Naive thymus-derived CD4-positive, alpha-beta T cell (primary cell): Measurements from ENCODE around the gene SLIT3. TPM values are rescaled to one million over a fixed set of nuclear protein-coding genes. Genes with fewer than 3 reads are reported as not detected.

Experiments used
- ATAC-seq: fragments of 150-1000 bp; cut with Tn5 transposase; 2 replicates; pipeline ENCODE4 v1.10.0; 2021; ENCODE audit warnings: mild to moderate bottlenecking, moderate library complexity
- CTCF ChIA-PET: fragments of 350-600 bp; sonication (Branson Sonifier 250); formaldehyde crosslinking; loops from one replicate; lab custom pipeline; 2021; ENCODE audit warnings: antibody characterized with exemption; lab: Charles Lee
- POLR2A ChIA-PET: fragments of 350-600 bp; sonication (Branson Sonifier 250); formaldehyde crosslinking; loops from one replicate; lab custom pipeline; 2021; ENCODE audit warnings: antibody characterized with exemption, inconsistent platforms; lab: Charles Lee
- DNase-seq, 9 donors: peaks; one replicate each; pipeline versions ENCODE4 v3.0.0 to v3.0.0-alpha.2; 2020 to 2022; ENCODE audit warnings: mixed read lengths in 1 of 9
- H3K27ac ChIP-seq: one replicate; pipeline ENCODE4 v1.7.0; 2013; ENCODE audit warnings: mild to moderate bottlenecking, low read depth, low read length, moderate library complexity
- H3K27me3 ChIP-seq, 2 donors: one replicate each; pipeline ENCODE4 v1.7.0; 2013; ENCODE audit warnings: low read length in 2 of 2, mild to moderate bottlenecking in 2 of 2, moderate library complexity in 2 of 2; ENCODE audit not compliant: control insufficient read depth in 2 of 2, insufficient read depth in 2 of 2
- H3K36me3 ChIP-seq, 3 experiments: 1 replicate in 2 of 3; 2 replicates in 1 of 3; pipeline ENCODE4 v1.7.0; 2013; ENCODE audit warnings: low read length in 3 of 3, mild to moderate bottlenecking in 3 of 3, moderate library complexity in 1 of 3; ENCODE audit not compliant: insufficient read depth in 3 of 3, control insufficient read depth in 2 of 3
- H3K4me1 ChIP-seq, 2 donors: one replicate each; pipeline ENCODE4 v1.7.0; 2013; ENCODE audit warnings: low read length in 2 of 2, mild to moderate bottlenecking in 2 of 2, moderate library complexity in 1 of 2; ENCODE audit not compliant: control insufficient read depth in 2 of 2, insufficient read depth in 2 of 2
- H3K4me3 ChIP-seq: 2 replicates; pipeline ENCODE4 v1.7.0; 2013; ENCODE audit warnings: mild to moderate bottlenecking, low read length
- H3K9me3 ChIP-seq, 3 experiments: 1 replicate in 2 of 3; 2 replicates in 1 of 3; pipeline ENCODE4 v1.7.0; 2013; ENCODE audit warnings: low read length in 3 of 3; ENCODE audit not compliant: control insufficient read depth in 2 of 3
- H3K27ac Mint-ChIP-seq, 9 donors: one replicate each; pipeline ENCODE4 v1.8.0; 2020 to 2022; ENCODE audit warnings: mixed read lengths in 9 of 9, mild to moderate bottlenecking in 8 of 9, moderate library complexity in 5 of 9, inconsistent platforms in 2 of 9
- H3K27me3 Mint-ChIP-seq, 5 donors: one replicate each; pipeline ENCODE4 v1.8.0; 2021 to 2022; ENCODE audit warnings: mixed read lengths in 5 of 5, mild to moderate bottlenecking in 1 of 5
- H3K36me3 Mint-ChIP-seq, 5 donors: one replicate each; pipeline ENCODE4 v1.8.0; 2020 to 2022; ENCODE audit warnings: mixed read lengths in 5 of 5, mild to moderate bottlenecking in 3 of 5, inconsistent platforms in 1 of 5
- H3K4me1 Mint-ChIP-seq, 7 donors: one replicate each; pipeline ENCODE4 v1.8.0; 2020 to 2022; ENCODE audit warnings: mixed read lengths in 7 of 7, mild to moderate bottlenecking in 3 of 7, inconsistent platforms in 1 of 7
- H3K4me3 Mint-ChIP-seq, 10 donors: one replicate each; pipeline ENCODE4 v1.8.0; 2020 to 2022; ENCODE audit warnings: mild to moderate bottlenecking in 10 of 10, mixed read lengths in 10 of 10, moderate library complexity in 6 of 10, inconsistent platforms in 2 of 10
- H3K9me3 Mint-ChIP-seq, 11 donors: one replicate each; pipeline ENCODE4 v1.8.0; 2020 to 2022; ENCODE audit warnings: mixed read lengths in 11 of 11, mild to moderate bottlenecking in 4 of 11, inconsistent platforms in 1 of 11, moderate library complexity in 1 of 11
- intact Hi-C, 2 donors: fragments of 100-400 bp; cut with micrococcal nuclease; formaldehyde crosslinking; loops; one replicate each; pipeline ENCODE4 v1.15.1; 2023
- polyA plus RNA-seq, 2 donors: library from polyadenylated mRNA; unstranded; fragments of 300-500 nt; fragmentation: Illumina TruSeq; gene quantifications; one replicate each; pipeline ENCODE4 v1.2.3, GENCODE V29; 2021
- total RNA-seq, 6 experiments: library from RNA in 5 of 6; stranded (reverse) in 5 of 6; gene quantifications; 1 replicate in 5 of 6; 2 replicates in 1 of 6; pipeline ENCODE4 v1.2.3 and lab custom pipeline; 2021 to 2026

The SLIT3 gene
- total and polyA plus RNA-seq, 7 experiments from 2014 or later: 0.34 TPM; not detected in 6

DNA sequence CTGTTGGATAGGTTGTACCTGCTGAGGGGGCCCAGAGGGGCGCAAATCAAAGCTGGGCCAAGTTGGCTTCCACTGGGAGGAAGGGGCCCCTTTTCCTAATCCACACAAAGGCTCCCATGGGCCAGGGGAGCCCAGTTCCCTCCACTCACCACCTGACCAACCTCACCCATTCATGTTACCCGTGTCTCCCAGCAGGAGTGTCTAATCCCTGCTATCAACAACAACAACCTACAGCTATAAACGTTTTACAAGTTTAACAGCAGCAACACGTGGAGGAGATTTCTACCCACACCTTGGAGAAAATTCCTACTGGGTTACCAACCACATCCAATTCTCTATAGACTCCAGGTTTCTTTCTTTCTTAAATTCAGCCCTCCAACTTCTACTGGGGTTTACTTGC lies 216.2 kb downstream of the SLIT3 start:
- ChIA-PET POLR2A (no interaction called here), CTCF (interaction anchor here (0.7 kb wide), 1 partner anchor 8 kb away, joined by 3 read pairs; no protein-coding TSS in a partner anchor)
- H3K27me3 ChIP-seq: no peaks in the 10 kb centered on the region
- no peaks in the 10 kb centered on the region for H3K36me3 ChIP-seq
- no peak overlapping the region for H3K4me3 Mint-ChIP-seq
- peaks cover 0 to 4% (median 0%) of the 10 kb centered on the region in 11 donors for H3K9me3 Mint-ChIP-seq
- no peaks in the 10 kb centered on the region for H3K4me1 ChIP-seq
- H3K27ac ChIP-seq: no peak overlapping the region
- H3K4me1 Mint-ChIP-seq: peaks cover 0 to 5% (median 0%) of the 10 kb centered on the region in 7 donors
- H3K27me3 Mint-ChIP-seq: peaks cover 0 to 5% (median 0%) of the 10 kb centered on the region in 5 donors
- no peak for DNase-seq
- H3K4me3 ChIP-seq: no peak overlapping the region
- H3K27ac Mint-ChIP-seq: no peak overlapping the region
- no peaks in the 10 kb centered on the region for H3K9me3 ChIP-seq
- H3K36me3 Mint-ChIP-seq: no peaks in the 10 kb centered on the region
- intact Hi-C loops: no loop called here
- no peak for ATAC-seq

DNA sequence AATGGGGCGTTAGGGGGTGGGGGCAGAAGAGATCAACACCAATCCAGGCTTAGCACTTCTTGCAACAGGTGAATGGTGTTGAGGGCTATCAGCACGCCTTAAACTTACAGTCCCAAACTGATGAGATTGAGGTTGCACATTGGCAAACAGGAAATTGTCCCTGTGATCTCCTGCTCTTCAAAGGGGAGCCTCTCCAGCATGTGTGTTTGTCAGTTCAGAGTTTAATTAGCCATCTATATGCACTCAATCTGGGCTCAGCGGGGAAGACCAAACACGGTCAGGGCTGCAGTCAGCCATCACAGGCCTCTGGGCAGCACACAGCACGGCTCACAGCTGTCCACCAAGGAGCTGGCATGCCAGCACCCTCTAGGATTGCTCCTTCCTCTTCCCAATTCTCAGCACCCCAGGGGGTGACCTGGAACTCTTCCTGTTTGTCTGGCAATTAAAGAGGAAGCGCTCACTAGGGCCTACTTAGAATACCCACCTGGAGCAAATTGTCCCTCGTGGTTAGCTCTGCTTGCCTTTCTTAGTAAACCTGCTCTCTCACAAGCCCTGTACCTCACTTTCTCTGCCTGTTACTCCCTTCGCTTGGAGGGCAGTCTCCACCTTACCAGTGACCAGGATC lies 217.4 kb downstream of the SLIT3 start:
- ATAC-seq: no peak
- no peaks in the 10 kb centered on the region for H3K36me3 Mint-ChIP-seq
- no peak overlapping the region for H3K4me3 Mint-ChIP-seq
- no peak overlapping the region for H3K27ac Mint-ChIP-seq
- Histone ChIP-seq H3K27ac (no peak overlapping the region), H3K36me3 (no peaks in the 10 kb centered on the region), H3K9me3 (no peaks in the 10 kb centered on the region), H3K27me3 (no peaks in the 10 kb centered on the region), H3K4me1 (no peaks in the 10 kb centered on the region), H3K4me3 (no peak overlapping the region)
- intact Hi-C loops: no loop called here
- peaks cover 0 to 8% (median 5%) of the 10 kb centered on the region in 5 donors for H3K27me3 Mint-ChIP-seq
- no peak for DNase-seq
- ChIA-PET POLR2A (no interaction called here), CTCF (no interaction called here)
- H3K9me3 Mint-ChIP-seq: no peaks in the 10 kb centered on the region
- H3K4me1 Mint-ChIP-seq: peaks cover 0 to 5% (median 0%) of the 10 kb centered on the region in 7 donors

DNA sequence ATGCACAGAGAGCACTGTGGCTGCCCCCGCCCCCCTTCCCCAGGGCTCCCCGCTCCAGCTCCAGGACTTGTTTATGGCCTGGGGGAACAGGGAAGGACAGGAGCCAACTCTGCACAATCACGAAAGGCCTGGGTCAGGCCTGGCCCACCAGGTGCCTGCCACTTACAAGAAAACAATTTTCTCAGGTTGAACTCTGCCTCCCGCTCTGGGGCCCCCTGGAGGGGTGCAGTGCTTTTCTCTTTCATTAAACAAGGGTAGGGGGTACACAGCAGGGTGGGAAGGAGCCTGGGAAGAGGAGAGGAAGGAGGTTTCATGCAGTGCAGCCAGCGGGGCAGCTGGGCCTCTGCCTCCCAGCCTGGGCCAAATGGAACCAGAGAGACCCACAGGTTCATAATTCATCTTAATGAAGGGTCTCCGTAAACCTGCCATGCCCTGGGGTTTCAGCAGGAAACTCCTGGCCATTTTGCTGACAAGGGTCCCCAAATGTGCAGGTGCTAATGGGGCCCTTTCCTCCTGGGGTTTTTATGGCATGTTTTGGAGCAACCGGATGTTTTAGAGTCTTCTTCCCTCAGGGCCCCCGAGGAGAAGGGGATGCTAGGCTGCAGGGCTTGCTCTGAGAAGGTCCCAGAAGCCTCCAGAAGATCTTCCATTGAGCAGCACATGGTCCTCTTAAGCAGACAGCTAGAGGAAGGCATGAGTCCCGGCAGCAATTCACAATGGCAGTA lies 219.8 kb downstream of the SLIT3 start:
- H3K27ac Mint-ChIP-seq: no peak overlapping the region
- no peaks in the 10 kb centered on the region for H3K27me3 ChIP-seq
- H3K9me3 ChIP-seq: no peaks in the 10 kb centered on the region
- no peak overlapping the region for H3K4me3 Mint-ChIP-seq
- no peak overlapping the region for H3K27ac ChIP-seq
- H3K27me3 Mint-ChIP-seq: peaks cover 0 to 14% (median 7%) of the 10 kb centered on the region in 5 donors
- H3K36me3 ChIP-seq: no peaks in the 10 kb centered on the region
- H3K9me3 Mint-ChIP-seq: peaks cover 0 to 1% (median 0%) of the 10 kb centered on the region in 11 donors
- ATAC-seq (no peak), DNase-seq (no peak)
- ChIA-PET POLR2A (no interaction called here), CTCF (interaction anchor here (0.7 kb wide), 1 partner anchor 24 kb away, joined by 3 read pairs; no protein-coding TSS in a partner anchor)
- intact Hi-C loops: no loop called here
- no peaks in the 10 kb centered on the region for H3K36me3 Mint-ChIP-seq
- H3K4me3 ChIP-seq: no peak overlapping the region
- H3K4me1 Mint-ChIP-seq: peaks cover 0 to 5% (median 0%) of the 10 kb centered on the region in 7 donors
- H3K4me1 ChIP-seq: no peaks in the 10 kb centered on the region

DNA sequence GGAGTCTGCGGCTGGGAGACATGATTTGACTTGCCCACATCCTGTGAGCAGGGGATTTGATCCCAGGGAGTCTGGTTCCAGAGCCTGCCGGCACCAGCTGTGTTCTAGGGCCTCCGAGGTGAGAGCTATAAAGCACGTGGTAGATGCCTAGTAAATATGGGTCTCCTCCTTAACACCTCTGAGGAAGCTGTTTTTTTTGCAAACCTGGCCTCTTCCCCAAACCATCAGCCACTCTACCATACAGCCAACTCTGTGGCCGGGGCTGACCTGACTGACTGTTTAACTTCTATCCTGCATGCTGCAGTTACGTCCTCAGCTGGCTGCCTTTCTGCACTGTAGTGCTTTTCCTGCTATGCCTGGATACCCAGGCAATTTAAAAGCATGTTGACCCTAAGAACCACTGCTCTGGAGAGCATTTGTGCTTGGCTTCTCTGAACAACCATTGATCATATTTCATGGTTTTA lies 220.5 kb downstream of the SLIT3 start:
- H3K36me3 ChIP-seq: no peaks in the 10 kb centered on the region
- no peak overlapping the region for H3K4me3 Mint-ChIP-seq
- H3K4me1 Mint-ChIP-seq: peaks cover 0 to 5% (median 0%) of the 10 kb centered on the region in 7 donors
- H3K27me3 ChIP-seq: no peaks in the 10 kb centered on the region
- POLR2A ChIA-PET: no interaction called here
- no peaks in the 10 kb centered on the region for H3K4me1 ChIP-seq
- no peaks in the 10 kb centered on the region for H3K9me3 ChIP-seq
- no peak overlapping the region for H3K27ac Mint-ChIP-seq
- peaks cover 0 to 14% (median 7%) of the 10 kb centered on the region in 5 donors for H3K27me3 Mint-ChIP-seq
- no peak overlapping the region for H3K4me3 ChIP-seq
- no peak overlapping the region for H3K27ac ChIP-seq
- intact Hi-C loops: no loop called here
- CTCF ChIA-PET: interaction anchor here (0.7 kb wide), 1 partner anchor 24 kb away, joined by 3 read pairs; no protein-coding TSS in a partner anchor
- ATAC-seq (peak; percentile 12), DNase-seq (no peak)
- H3K9me3 Mint-ChIP-seq: peaks cover 0 to 1% (median 0%) of the 10 kb centered on the region in 11 donors
- no peaks in the 10 kb centered on the region for H3K36me3 Mint-ChIP-seq

DNA sequence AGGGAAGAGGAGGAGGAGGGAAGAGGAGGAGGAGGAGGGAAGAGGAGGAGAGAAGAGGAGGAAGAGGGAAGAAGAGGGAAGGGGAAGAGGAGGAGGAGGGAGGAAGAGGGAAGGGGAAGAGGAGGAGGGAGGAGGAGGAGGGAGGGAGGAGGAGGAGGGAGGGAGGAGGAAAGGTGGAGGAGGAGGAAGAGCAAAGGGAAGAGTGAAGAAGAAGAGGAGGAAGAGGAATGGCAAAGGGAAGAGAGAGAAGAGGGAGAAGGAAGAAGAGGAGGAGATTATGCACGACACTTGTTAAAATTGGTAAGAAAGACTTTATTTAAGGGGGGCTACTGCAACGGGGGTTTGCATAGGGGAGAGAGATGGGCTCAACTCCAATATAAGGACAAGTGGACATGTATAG lies 221.2 kb downstream of the SLIT3 start:
- peaks cover 0 to 5% (median 0%) of the 10 kb centered on the region in 7 donors for H3K4me1 Mint-ChIP-seq
- no peak overlapping the region for H3K4me3 Mint-ChIP-seq
- no peaks in the 10 kb centered on the region for H3K36me3 ChIP-seq
- H3K4me1 ChIP-seq: no peaks in the 10 kb centered on the region
- no peaks in the 10 kb centered on the region for H3K9me3 ChIP-seq
- DNase-seq (no peak), ATAC-seq (no peak)
- H3K27ac ChIP-seq: no peak overlapping the region
- H3K36me3 Mint-ChIP-seq: no peaks in the 10 kb centered on the region
- ChIA-PET CTCF (no interaction called here), POLR2A (no interaction called here)
- no peaks in the 10 kb centered on the region for H3K27me3 ChIP-seq
- H3K27ac Mint-ChIP-seq: no peak overlapping the region
- peaks cover 0 to 14% (median 7%) of the 10 kb centered on the region in 5 donors for H3K27me3 Mint-ChIP-seq
- peaks cover 0 to 4% (median 0%) of the 10 kb centered on the region in 11 donors for H3K9me3 Mint-ChIP-seq
- intact Hi-C loops: no loop called here
- H3K4me3 ChIP-seq: no peak overlapping the region

DNA sequence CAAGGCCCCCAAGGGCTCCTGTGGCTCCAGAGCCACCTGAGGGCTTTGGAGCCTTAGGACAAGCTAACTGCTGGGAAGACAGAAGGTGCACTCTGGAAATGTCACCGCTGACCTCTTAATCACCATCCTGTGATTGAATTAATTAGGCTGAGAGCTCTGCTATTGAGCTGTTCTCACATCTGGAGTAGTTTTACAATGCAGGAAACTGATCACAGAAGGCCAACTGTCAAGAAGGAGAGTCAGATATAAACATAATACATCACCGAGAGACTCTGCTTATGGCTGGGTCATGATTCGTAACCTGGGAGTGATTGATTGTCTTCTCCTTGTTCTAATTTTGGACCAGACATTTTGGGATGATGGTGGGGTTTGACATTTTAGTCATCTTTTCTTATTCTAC lies 226.1 kb downstream of the SLIT3 start:
- ChIA-PET CTCF (no interaction called here), POLR2A (no interaction called here)
- no peaks in the 10 kb centered on the region for H3K36me3 Mint-ChIP-seq
- no peak overlapping the region for H3K4me3 Mint-ChIP-seq
- H3K36me3 ChIP-seq: no peaks in the 10 kb centered on the region
- peaks cover 0 to 5% (median 0%) of the 10 kb centered on the region in 11 donors for H3K9me3 Mint-ChIP-seq
- H3K27me3 Mint-ChIP-seq: peaks cover 0 to 22% (median 11%) of the 10 kb centered on the region in 5 donors
- ATAC-seq (no peak), DNase-seq (no peak)
- H3K27me3 ChIP-seq: no peaks in the 10 kb centered on the region
- no peaks in the 10 kb centered on the region for H3K4me1 Mint-ChIP-seq
- no peaks in the 10 kb centered on the region for H3K4me1 ChIP-seq
- H3K9me3 ChIP-seq: no peaks in the 10 kb centered on the region
- no peak overlapping the region for H3K27ac Mint-ChIP-seq
- no peak overlapping the region for H3K27ac ChIP-seq
- intact Hi-C loops: no loop called here
- no peak overlapping the region for H3K4me3 ChIP-seq
